Measurements from ENCODE around the gene ENTPD2. TPM values are rescaled to one million over a fixed set of nuclear protein-coding genes. Genes with fewer than 3 reads are reported as not detected.
A peak's percentile ranks its signal among the peaks of the same experiment; 100 is the strongest.

ENTPD2 gene
- total and polyA plus RNA-seq, 11 donors = 0.50 to 2.9 (median 1.2) TPM

DNA sequence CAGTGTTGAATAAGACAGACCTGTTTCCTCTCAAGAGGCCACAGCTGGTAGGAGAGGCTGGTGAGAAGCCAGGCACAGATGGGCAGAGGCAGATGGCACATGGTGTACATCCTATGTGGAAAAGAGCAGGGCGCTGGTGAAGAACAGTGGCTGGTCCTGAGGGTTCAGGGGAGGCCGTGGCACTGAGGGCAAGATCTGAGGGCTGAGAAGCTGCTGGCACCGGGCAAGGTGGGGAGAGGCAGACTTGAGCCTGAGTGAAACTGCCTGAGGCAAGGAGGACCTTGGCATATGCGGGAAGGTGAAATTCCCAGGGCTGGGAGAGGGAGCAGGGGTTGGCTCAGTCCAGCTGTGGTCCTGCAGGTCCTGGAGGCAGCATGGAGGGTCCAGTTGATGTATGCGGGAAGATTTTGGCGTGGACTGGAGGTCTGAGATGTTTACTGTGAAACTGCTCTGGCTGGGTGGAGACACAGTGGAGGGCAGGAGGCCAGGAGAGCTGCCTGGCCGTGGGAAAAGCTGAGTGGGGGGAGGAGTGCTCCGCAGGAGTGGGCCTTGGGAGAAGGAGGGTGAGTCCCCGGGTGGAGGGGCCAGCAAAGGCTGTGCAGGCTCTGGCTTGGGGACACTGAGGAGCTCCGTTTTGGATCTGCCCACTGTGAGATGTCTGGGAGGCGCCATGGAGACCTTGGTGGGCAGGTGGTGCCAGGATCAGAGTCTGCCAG, 35.5 kb upstream of the ENTPD2 start:
- intact Hi-C loops (cut with DNase I) = no loop called here
- Histone ChIP-seq H3K36me3 (peaks cover 0 to 52% (median 37%) of the 10 kb centered on the region in 9 donors), H3K27ac (no peak overlapping the region), H3K4me3 (no peak overlapping the region), H3K27me3 (no peaks in the 10 kb centered on the region), H3K9me3 (no peaks in the 10 kb centered on the region), H3K4me1 (peaks cover 0 to 31% (median 21%) of the 10 kb centered on the region in 12 donors)
- 77 to 83% (median 80%) methylated on average over 11 of the region's 11 CpGs for WGBS, 4 donors
- DNase-seq (peak in 1 of 5 donors; percentile 17), ATAC-seq (no peak)
- TF ChIP-seq, protein P1, sequence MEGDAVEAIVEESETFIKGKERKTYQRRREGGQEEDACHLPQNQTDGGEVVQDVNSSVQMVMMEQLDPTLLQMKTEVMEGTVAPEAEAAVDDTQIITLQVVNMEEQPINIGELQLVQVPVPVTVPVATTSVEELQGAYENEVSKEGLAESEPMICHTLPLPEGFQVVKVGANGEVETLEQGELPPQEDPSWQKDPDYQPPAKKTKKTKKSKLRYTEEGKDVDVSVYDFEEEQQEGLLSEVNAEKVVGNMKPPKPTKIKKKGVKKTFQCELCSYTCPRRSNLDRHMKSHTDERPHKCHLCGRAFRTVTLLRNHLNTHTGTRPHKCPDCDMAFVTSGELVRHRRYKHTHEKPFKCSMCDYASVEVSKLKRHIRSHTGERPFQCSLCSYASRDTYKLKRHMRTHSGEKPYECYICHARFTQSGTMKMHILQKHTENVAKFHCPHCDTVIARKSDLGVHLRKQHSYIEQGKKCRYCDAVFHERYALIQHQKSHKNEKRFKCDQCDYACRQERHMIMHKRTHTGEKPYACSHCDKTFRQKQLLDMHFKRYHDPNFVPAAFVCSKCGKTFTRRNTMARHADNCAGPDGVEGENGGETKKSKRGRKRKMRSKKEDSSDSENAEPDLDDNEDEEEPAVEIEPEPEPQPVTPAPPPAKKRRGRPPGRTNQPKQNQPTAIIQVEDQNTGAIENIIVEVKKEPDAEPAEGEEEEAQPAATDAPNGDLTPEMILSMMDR (IDR thresholded peaks at IDR 0.05) = no peak
- no peak for TF ChIP-seq POLR2A (IDR thresholded peaks at IDR 0.05)

DNA sequence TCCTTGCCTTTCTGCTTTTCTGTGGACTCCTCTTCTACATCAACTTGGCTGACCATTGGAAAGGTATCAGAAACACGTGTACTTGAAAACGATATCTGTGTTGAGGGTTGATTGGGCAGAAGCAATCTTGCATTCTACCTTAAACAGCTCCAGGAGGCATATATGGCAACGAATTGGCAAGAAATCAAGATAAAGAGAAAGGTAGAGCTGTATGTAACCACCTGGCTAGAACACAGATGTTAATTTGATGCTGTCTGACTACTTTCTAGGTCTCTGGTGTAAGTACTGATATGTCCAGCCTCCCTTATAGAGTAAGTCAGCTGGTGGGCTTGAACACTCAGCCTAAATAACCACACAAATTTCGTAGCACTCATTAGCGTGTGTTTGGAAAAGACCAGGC, 34.3 kb upstream of the ENTPD2 start:
- DNase-seq (no peak), ATAC-seq (no peak)
- no peak for TF ChIP-seq POLR2A (IDR thresholded peaks at IDR 0.05)
- TF ChIP-seq, protein P1 (IDR thresholded peaks at IDR 0.05) = no peak
- no peaks in the 10 kb centered on the region for H3K27me3 ChIP-seq
- H3K4me1 ChIP-seq = peaks cover 0 to 31% (median 21%) of the 10 kb centered on the region in 12 donors
- H3K36me3 ChIP-seq = peaks cover 0 to 40% (median 30%) of the 10 kb centered on the region in 9 donors
- 86 to 90% (median 87%) methylated on average over 5 of the region's 5 CpGs for WGBS, 4 donors
- no peaks in the 10 kb centered on the region for H3K9me3 ChIP-seq
- H3K4me3 ChIP-seq = peak overlapping the region in 2 of 12 donors; percentile 79 to 94
- intact Hi-C loops (cut with DNase I) = no loop called here
- no peak overlapping the region for H3K27ac ChIP-seq

DNA sequence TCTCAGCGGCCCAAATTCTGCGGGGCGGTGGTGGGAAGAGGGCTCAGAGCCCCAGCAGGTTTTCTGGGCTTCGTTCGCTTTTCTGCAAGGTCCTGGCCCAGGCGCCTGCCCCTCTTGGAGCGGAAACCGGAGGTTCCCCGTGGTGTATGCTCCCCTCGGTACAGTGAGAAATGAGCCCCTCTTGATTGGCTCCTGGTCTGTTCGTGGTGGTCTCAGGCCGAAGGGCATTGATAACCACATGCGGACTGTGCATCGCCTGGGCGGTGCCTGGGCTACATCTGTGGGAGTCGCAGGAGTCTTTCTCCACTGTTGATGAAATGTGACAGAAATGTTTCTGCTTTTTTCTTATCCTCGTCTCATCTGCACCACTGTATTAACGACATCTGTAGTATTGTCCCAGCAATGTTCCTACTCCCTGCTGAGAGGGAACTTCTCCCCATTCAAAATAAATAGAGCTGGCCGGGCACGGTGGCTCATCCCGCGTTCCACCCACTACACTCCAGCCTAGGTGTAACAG, 33.6 kb upstream of the ENTPD2 start:
- peak overlapping the region; percentile 56 to 94 (median 78) for H3K4me3 ChIP-seq
- peaks cover 0 to 35% (median 30%) of the 10 kb centered on the region in 9 donors for H3K36me3 ChIP-seq
- intact Hi-C loops (cut with DNase I) = no loop called here
- ATAC-seq (no peak), DNase-seq (peak in 1 of 5 donors; percentile 47)
- TF ChIP-seq POLR2A (IDR thresholded peaks at IDR 0.05) = no peak
- TF ChIP-seq, protein P1 (IDR thresholded peaks at IDR 0.05) = no peak
- no peaks in the 10 kb centered on the region for H3K27me3 ChIP-seq
- peaks cover 0 to 31% (median 21%) of the 10 kb centered on the region in 12 donors for H3K4me1 ChIP-seq
- no peaks in the 10 kb centered on the region for H3K9me3 ChIP-seq
- 11 to 23% (median 16%) methylated on average over 13 to 22 of the region's 22 CpGs for WGBS, 4 donors
- peak overlapping the region; percentile 70 to 97 (median 96) for H3K27ac ChIP-seq
